GM21515 (cell line): Measurements from ENCODE around the gene COLGALT1.
"Not testable (repeated sequence)": the region's sequence is repeated elsewhere in the genome, so short reads cannot be mapped to it uniquely, and the experiment has no call there.

Experiments used
- ATAC-seq: cut with Tn5 transposase; IDR thresholded peaks from one replicate; pipeline ENCODE4 v1.9.1; 2021; ENCODE audit not compliant: unreplicated experiment

The COLGALT1 gene

GRCh38 chr19:17556995-17557394, 1.5 kb downstream of the COLGALT1 start:
- no peak for ATAC-seq

GRCh38 chr19:17557466-17557865, 2.0 kb downstream of the COLGALT1 start:
- ATAC-seq, result no peak

- ATAC-seq, result no peak
Observed at GRCh38 chr19:17560205-17560595, 4.8 kb downstream of the COLGALT1 start.

- ATAC-seq, result no peak
Observed at GRCh38 chr19:17562097-17562496, 6.6 kb downstream of the COLGALT1 start.

GRCh38 chr19:17562561-17562960, 7.1 kb downstream of the COLGALT1 start:
- ATAC-seq, result no peak

GRCh38 chr19:17564781-17565180, 9.3 kb downstream of the COLGALT1 start:
- no peak for ATAC-seq

GRCh38 chr19:17565611-17566010, 10.2 kb downstream of the COLGALT1 start:
- no peak for ATAC-seq

- ATAC-seq, result no peak
Observed at GRCh38 chr19:17567940-17568339, 12.5 kb downstream of the COLGALT1 start.

GRCh38 chr19:17570291-17570690, 14.8 kb downstream of the COLGALT1 start:
- not testable (repeated sequence) for ATAC-seq

- ATAC-seq, result no peak
Observed at GRCh38 chr19:17570791-17571190, 15.3 kb downstream of the COLGALT1 start.

GRCh38 chr19:17572638-17573037, 17.2 kb downstream of the COLGALT1 start:
- ATAC-seq, result no peak

- no peak for ATAC-seq
Observed at GRCh38 chr19:17575871-17576757, 20.7 kb downstream of the COLGALT1 start.

GRCh38 chr19:17576758-17577456, 21.5 kb downstream of the COLGALT1 start:
- no peak for ATAC-seq

- ATAC-seq, result no peak
Observed at GRCh38 chr19:17577457-17578097, 22.1 kb downstream of the COLGALT1 start.

GRCh38 chr19:17579661-17580244, 24.3 kb downstream of the COLGALT1 start:
- ATAC-seq, result no peak

- no peak for ATAC-seq
Observed at GRCh38 chr19:17580470-17581144, 25.2 kb downstream of the COLGALT1 start.

- ATAC-seq, result no peak
Observed at GRCh38 chr19:17581211-17581874, 25.9 kb downstream of the COLGALT1 start.

GRCh38 chr19:17582613-17583012, 27.2 kb downstream of the COLGALT1 start:
- no peak for ATAC-seq

GRCh38 chr19:17584132-17584531, 28.7 kb downstream of the COLGALT1 start:
- no peak for ATAC-seq

GRCh38 chr19:17585395-17585794, 29.9 kb downstream of the COLGALT1 start:
- not testable (repeated sequence) for ATAC-seq
